H1 (cell line): ENCODE measurements around the gene PPP1R1B. TPM values are rescaled to one million over a fixed set of nuclear protein-coding genes. Genes with fewer than 3 reads are reported as not detected.

ENCODE experiments used
- CTCF ChIA-PET: fragments of 300-600 bp; sonication (Branson Sonifier 250); formaldehyde crosslinking; loops from one replicate; lab custom pipeline; 2021; ENCODE audit not compliant: partially characterized antibody; lab: Charles Lee
- POLR2A ChIA-PET: fragments of 300-600 bp; sonication (Branson Sonifier 250); formaldehyde crosslinking; loops from one replicate; lab custom pipeline; 2021; ENCODE audit warnings: inconsistent platforms; ENCODE audit not compliant: partially characterized antibody; lab: Charles Lee
- DNase-seq, 2 experiments: peaks; one replicate each; pipeline versions ENCODE4 v3.0.0 to v3.0.0-alpha.2; 2010 to 2022; ENCODE audit warnings: low spot score in 2 of 2, low read depth in 1 of 2, mixed read lengths in 1 of 2
- FAIRE-seq: peaks from 2 replicates; lab custom pipeline; 2011; peaks lifted over from hg19 to GRCh38; lab: Jason Lieb, UNC
- H2AFZ ChIP-seq: 2 replicates; pipeline ENCODE4 v1.8.1; 2012; ENCODE audit warnings: low read length, inconsistent platforms
- H2AK5ac ChIP-seq: 2 replicates; pipeline ENCODE4 v1.6.1; 2013; ENCODE audit warnings: low read depth, low read length
- H2BK120ac ChIP-seq: replicated peaks from 2 replicates; pipeline ENCODE3; 2013; ENCODE audit warnings: low read depth, low read length, inconsistent platforms
- H2BK12ac ChIP-seq: 2 replicates; pipeline ENCODE4 v1.6.1; 2013; ENCODE audit warnings: low read depth, low read length
- H2BK15ac ChIP-seq: 2 replicates; pipeline ENCODE4 v1.6.1; 2013; ENCODE audit warnings: low read length
- H2BK20ac ChIP-seq: 2 replicates; pipeline ENCODE4 v1.6.1; 2013; ENCODE audit warnings: low read length
- H2BK5ac ChIP-seq: 2 replicates; pipeline ENCODE4 v1.6.1; 2013; ENCODE audit warnings: low read depth, low read length
- H3K14ac ChIP-seq: 2 replicates; pipeline ENCODE4 v1.6.1; 2013; ENCODE audit warnings: inconsistent platforms; ENCODE audit not compliant: insufficient read length
- H3K18ac ChIP-seq: 2 replicates; pipeline ENCODE4 v1.6.1; 2013; ENCODE audit warnings: low read length; ENCODE audit errors: extremely low read depth
- H3K23ac ChIP-seq: 2 replicates; pipeline ENCODE4 v1.6.1; 2013; ENCODE audit warnings: inconsistent platforms; ENCODE audit not compliant: insufficient read length
- H3K23me2 ChIP-seq: 2 replicates; pipeline ENCODE4 v1.6.1; 2013; ENCODE audit warnings: low read depth, low read length
- H3K27ac ChIP-seq: 2 replicates; pipeline ENCODE4 v1.6.1; 2011; ENCODE audit warnings: low read depth, low read length, inconsistent platforms
- H3K27me3 ChIP-seq, 4 experiments: replicated peaks in 1 of 4; 1 replicate in 1 of 4; 2 replicates in 3 of 4; pipeline versions ENCODE4 v1.6.1 to v1.8.1; 2011 to 2013; ENCODE audit warnings: low read length in 3 of 4, mild to moderate bottlenecking in 3 of 4, inconsistent platforms in 2 of 4, mixed read lengths in 2 of 4, moderate library complexity in 1 of 4; ENCODE audit not compliant: control insufficient read depth in 3 of 4, insufficient read depth in 3 of 4; ENCODE audit errors: extremely low read depth in 1 of 4
- H3K36me3 ChIP-seq, 4 experiments: 2 replicates each; pipeline versions ENCODE4 v1.6.1 to v1.8.1; 2011 to 2013; ENCODE audit warnings: mild to moderate bottlenecking in 4 of 4, low read length in 3 of 4, moderate library complexity in 2 of 4, control low read depth in 1 of 4, inconsistent platforms in 1 of 4; ENCODE audit not compliant: insufficient read depth in 4 of 4, control insufficient read depth in 2 of 4
- H3K4ac ChIP-seq: replicated peaks from 2 replicates; pipeline ENCODE3; 2013; ENCODE audit warnings: low read length, low read depth, mixed read lengths, inconsistent platforms; ENCODE audit not compliant: insufficient read length
- H3K4me1 ChIP-seq, 4 experiments: replicated peaks in 1 of 4; 1 replicate in 1 of 4; 2 replicates in 3 of 4; pipeline versions ENCODE4 v1.6.1 to v1.8.1; 2011 to 2013; ENCODE audit warnings: low read length in 3 of 4, inconsistent platforms in 2 of 4, mixed read lengths in 1 of 4; ENCODE audit not compliant: insufficient read depth in 4 of 4, control insufficient read depth in 3 of 4
- H3K4me2 ChIP-seq, 2 experiments: 2 replicates each; pipeline versions ENCODE4 v1.6.1 to v1.8.1; 2011 to 2013; ENCODE audit warnings: low read depth in 2 of 2, low read length in 2 of 2, control low read depth in 1 of 2, inconsistent platforms in 1 of 2, mild to moderate bottlenecking in 1 of 2; ENCODE audit not compliant: insufficient read depth in 1 of 2
- H3K4me3 ChIP-seq, 4 experiments: fragments of 200-600, 300-600 bp in 1 of 4; sonication (generic), shearing (Covaris generic), sonication (Bioruptor Twin) in 1 of 4; 2 replicates each; pipeline versions ENCODE4 v1.5.1 to v1.8.1; 2011 to 2016; ENCODE audit warnings: low read length in 4 of 4, low read depth in 3 of 4, control low read depth in 2 of 4, inconsistent platforms in 2 of 4, mild to moderate bottlenecking in 2 of 4, mixed read lengths in 1 of 4, moderate library complexity in 1 of 4; ENCODE audit not compliant: insufficient read depth in 2 of 4; ENCODE audit errors: extremely low read depth in 1 of 4
- H3K56ac ChIP-seq: replicated peaks from 2 replicates; pipeline ENCODE3; 2013; ENCODE audit warnings: low read depth, mild to moderate bottlenecking, mixed read lengths, low read length, inconsistent platforms; ENCODE audit not compliant: insufficient read length
- H3K79me1 ChIP-seq: 2 replicates; pipeline ENCODE4 v1.6.1; 2013; ENCODE audit warnings: low read depth, low read length, control low read depth
- H3K79me2 ChIP-seq, 2 experiments: 2 replicates each; pipeline versions ENCODE4 v1.6.1 to v1.8.1; 2012 to 2013; ENCODE audit warnings: low read length in 2 of 2, mild to moderate bottlenecking in 2 of 2, inconsistent platforms in 1 of 2; ENCODE audit not compliant: insufficient read depth in 2 of 2, control insufficient read depth in 1 of 2
- H3K9ac ChIP-seq, 4 experiments: replicated peaks in 1 of 4; 1 replicate in 1 of 4; 2 replicates in 3 of 4; pipeline versions ENCODE4 v1.6.1 to v1.8.1; 2011 to 2013; ENCODE audit warnings: low read depth in 3 of 4, low read length in 3 of 4, control low read depth in 2 of 4, mild to moderate bottlenecking in 2 of 4, moderate library complexity in 2 of 4, inconsistent platforms in 1 of 4; ENCODE audit errors: extremely low read depth in 1 of 4
- H3K9me3 ChIP-seq, 2 experiments: 2 replicates each; pipeline versions ENCODE4 v1.6.1 to v1.8.1; 2012 to 2013; ENCODE audit warnings: mild to moderate bottlenecking in 2 of 2, moderate library complexity in 2 of 2, control low read depth in 1 of 2, inconsistent platforms in 1 of 2, low read depth in 1 of 2, low read length in 1 of 2, mixed read lengths in 1 of 2; ENCODE audit not compliant: insufficient read depth in 2 of 2
- H4K20me1 ChIP-seq, 2 experiments: replicated peaks in 1 of 2; 2 replicates each; pipeline versions ENCODE3 to v1.8.1; 2011 to 2013; ENCODE audit warnings: inconsistent platforms in 2 of 2, low read length in 2 of 2, mild to moderate bottlenecking in 1 of 2; ENCODE audit not compliant: insufficient read depth in 2 of 2, control insufficient read depth in 1 of 2
- H4K5ac ChIP-seq: 2 replicates; pipeline ENCODE4 v1.6.1; 2013; ENCODE audit warnings: low read length, low read depth, mixed read lengths, inconsistent platforms; ENCODE audit not compliant: insufficient read length
- H4K8ac ChIP-seq: 2 replicates; pipeline ENCODE4 v1.8.0; 2013; ENCODE audit warnings: mild to moderate bottlenecking, moderate library complexity, low read length, inconsistent platforms; ENCODE audit not compliant: insufficient read depth; ENCODE audit errors: extremely low read depth
- H4K91ac ChIP-seq: replicated peaks from 2 replicates; pipeline ENCODE3; 2013; ENCODE audit warnings: low read length, mixed read lengths, inconsistent platforms; ENCODE audit not compliant: insufficient read length
- CHD1 ChIP-seq: IDR thresholded peaks from 2 replicates; pipeline ENCODE4 v1.6.1; 2012; ENCODE audit warnings: low read depth, low read length, improper control_type of control experiment
- HDAC2 ChIP-seq, 2 experiments: fragments of 300-600 bp in 1 of 2; sonication (generic) in 1 of 2; IDR thresholded peaks; 2 replicates each; pipeline ENCODE4 v1.6.1; 2011 to 2012; ENCODE audit warnings: low read depth in 2 of 2, low read length in 2 of 2, mild to moderate bottlenecking in 2 of 2, moderate library complexity in 2 of 2, borderline replicate concordance in 1 of 2, inconsistent platforms in 1 of 2
- HDAC6 ChIP-seq: IDR thresholded peaks from one replicate; pipeline ENCODE4 v1.7.1; 2012; ENCODE audit warnings: low read depth, mild to moderate bottlenecking, inconsistent platforms, low read length, moderate library complexity
- KDM1A ChIP-seq: fragments of 200-600, 300-600 bp; sonication (generic); IDR thresholded peaks from 2 replicates; pipeline ENCODE4 v1.7.1; 2016; ENCODE audit warnings: mild to moderate bottlenecking, low read length, borderline replicate concordance
- KDM4A ChIP-seq: IDR thresholded peaks from one replicate; pipeline ENCODE4 v1.7.1; 2012; ENCODE audit warnings: low read depth, mild to moderate bottlenecking, moderate library complexity, low read length, inconsistent platforms; ENCODE audit not compliant: severe bottlenecking
- NANOG ChIP-seq: IDR thresholded peaks from 2 replicates; pipeline ENCODE4 v1.6.1; 2011; ENCODE audit warnings: low read length, low read depth, mild to moderate bottlenecking, inconsistent platforms; ENCODE audit not compliant: insufficient read depth, poor library complexity, severe bottlenecking
- SP2 ChIP-seq: IDR thresholded peaks from 2 replicates; pipeline ENCODE4 v1.6.1; 2012; ENCODE audit warnings: mild to moderate bottlenecking, low read length, inconsistent platforms
- USF2 ChIP-seq: IDR thresholded peaks from 2 replicates; pipeline ENCODE4 v1.6.1; 2011; ENCODE audit warnings: low read length, improper control_type of control experiment
- WGBS, 2 experiments: shearing (Covaris generic) in 1 of 2; methylation state at CpG; one replicate each; pipeline versions ENCODE4 v1.1.6 to v1.1.7; 2013 to 2015; ENCODE audit warnings: low lambda C conversion rate in 2 of 2, mixed read lengths in 2 of 2, inconsistent platforms in 1 of 2, low coverage in 1 of 2, missing lambda C conversion rate in 1 of 2; ENCODE audit not compliant: insufficient replicate concordance in 2 of 2, insufficient coverage in 1 of 2, insufficient read length in 1 of 2; ENCODE audit errors: extremely low coverage in 1 of 2, missing lambda C conversion rate in 1 of 2; 5-methylcytosine and 5-hydroxymethylcytosine counted together
- polyA plus RNA-seq, 7 experiments: library from polyadenylated mRNA; depleted of rRNA in 3 of 7; stranded (reverse) in 5 of 7; unstranded in 2 of 7; fragments of >200 nt in 5 of 7; fragments of 200-250 nt in 2 of 7; gene quantifications; 1 replicate in 5 of 7; 2 replicates in 1 of 7; 4 replicates in 1 of 7; pipeline versions ENCODE4 v1.2.1 to v1.2.3, GENCODE V29; 2011 to 2013; ENCODE audit warnings: missing spikeins in 2 of 7, mixed read lengths in 2 of 7
- total RNA-seq: library from RNA; stranded (reverse); fragmentation: NEBNext Ultra II Directional; extraction: Animal tissue kit (Norgen Biotek cat#: 25700); gene quantifications from 2 replicates; pipeline ENCODE4 v1.2.1, GENCODE V29; 2021

Gene PPP1R1B
- total and polyA plus RNA-seq, 2 of the 8 experiments (the other 6 are each of a cell fraction or from before 2014, with no cell fraction given), result 10.7 to 22.3 TPM

- Histone ChIP-seq H3K23me2 (no peaks in the 10 kb centered on the region), H2BK20ac (no peak overlapping the region), H3K4ac (no peak overlapping the region), H2AFZ (no peak overlapping the region), H4K20me1 (no peaks in the 10 kb centered on the region), H4K8ac (no peak overlapping the region; the same call in 1 of the 2 replicates), H3K14ac (no peak overlapping the region), H2BK12ac (no peak overlapping the region), H3K9ac (no peak overlapping the region), H4K91ac (no peak overlapping the region), H3K18ac (no peak overlapping the region), H3K4me3 (no peak overlapping the region), H3K79me2 (0 out of 4 replicates have a peak, but pooled peaks cover 0 to 2% of the 10 kb centered on the region in 2 experiments), H3K23ac (no peak overlapping the region), H2BK120ac (no peak overlapping the region), H3K4me2 (no peak overlapping the region), H3K9me3 (no peaks in the 10 kb centered on the region), H2BK15ac (no peak overlapping the region; the same call in 1 of the 2 replicates), H3K56ac (no peak overlapping the region), H4K5ac (no peak overlapping the region), H3K27ac (no peak overlapping the region), H2AK5ac (no peak overlapping the region), H2BK5ac (no peak overlapping the region), H3K27me3 (no peaks in the 10 kb centered on the region), H3K79me1 (0 out of 2 replicates have a peak, but pooled peaks cover 2% of the 10 kb centered on the region), H3K4me1 (peaks cover 0 to 21% (median 14%) of the 10 kb centered on the region in 4 experiments; a peak in 6 of 7 replicates), H3K36me3 (peaks cover 0 to 9% (median 3%) of the 10 kb centered on the region in 4 experiments; a peak in 3 of 8 replicates)
- CTCF ChIA-PET, result interaction anchor here (0.6 to 49.2 kb wide), 5 partner anchors 11 to 109 kb away, joined by 3 to 1885 read pairs (median 7); partner anchors contain the start of genes ERBB2, PGAP3, PNMT and PPP1R1B
- FAIRE-seq (no peak), DNase-seq (no peak)
- POLR2A ChIA-PET, result interaction anchor here (0.9 to 1.6 kb wide), 2 partner anchors 20 to 29 kb away, joined by 3 read pairs; partner anchors contain the start of gene PGAP3
- WGBS, 2 experiments, result 87 to 100% methylated on average over 1 to 3 of the region's 3 CpGs
- TF ChIP-seq SP2 (no peak), USF2 (no peak), HDAC2 (IDR thresholded peaks at IDR 0.05; ENCODE audit: borderline replicate concordance in 1 of 2, low read depth in 2 of 2, low read length in 2 of 2) (no peak), KDM1A (no peak), NANOG (no peak), HDAC6 (no peak), KDM4A (no peak), CHD1 (no peak)
Observed at GRCh38 chr17:39658760-39659159, 32.0 kb downstream of the PPP1R1B start.
